Ammon's horn (tissue), 1 donor: Measurements from ENCODE around the gene LYPD6B.

Experiments used
- DNase-seq: peaks from one replicate; pipeline ENCODE4 v3.0.0-alpha.2; 2016; ENCODE audit warnings: low spot score

Gene LYPD6B

DNA sequence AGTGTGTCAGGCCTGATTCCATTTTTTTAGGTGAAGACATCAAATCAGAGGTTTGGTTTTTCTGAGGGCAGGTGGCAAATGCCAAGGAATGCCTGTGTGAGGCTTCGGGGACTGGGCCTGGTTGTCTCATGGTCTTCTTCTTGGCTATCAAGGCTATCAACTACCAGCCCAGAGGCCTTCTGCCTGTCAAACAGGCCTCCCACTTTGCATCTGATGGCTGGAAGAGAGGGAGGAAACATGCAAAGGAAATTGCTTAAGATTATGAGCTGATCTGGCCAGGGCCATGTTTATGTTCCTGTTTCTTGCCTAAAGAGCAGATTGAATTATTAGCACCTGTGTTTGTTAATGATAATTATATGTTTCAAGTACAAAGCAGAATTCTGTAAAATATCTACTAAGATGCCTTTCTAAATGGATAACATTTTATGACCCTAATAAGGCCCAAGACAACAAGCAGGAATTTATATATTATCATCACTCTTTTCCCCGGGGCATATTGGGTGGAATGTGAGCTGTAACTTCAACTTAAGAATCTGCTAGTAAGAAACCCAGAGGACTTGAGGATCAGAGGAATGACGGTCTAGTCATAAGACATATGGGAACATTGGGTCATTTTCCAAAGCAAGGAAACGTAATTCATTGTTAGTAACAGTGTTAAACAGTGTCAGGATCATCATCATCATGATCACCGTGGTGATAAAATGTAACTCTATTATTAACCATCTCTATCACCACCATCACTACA, 123.2 kb downstream of the LYPD6B start:
- peak; percentile 35 for DNase-seq

GRCh38 chr2:149164296-149164695, 125.8 kb downstream of the LYPD6B start:
- no peak for DNase-seq

DNA sequence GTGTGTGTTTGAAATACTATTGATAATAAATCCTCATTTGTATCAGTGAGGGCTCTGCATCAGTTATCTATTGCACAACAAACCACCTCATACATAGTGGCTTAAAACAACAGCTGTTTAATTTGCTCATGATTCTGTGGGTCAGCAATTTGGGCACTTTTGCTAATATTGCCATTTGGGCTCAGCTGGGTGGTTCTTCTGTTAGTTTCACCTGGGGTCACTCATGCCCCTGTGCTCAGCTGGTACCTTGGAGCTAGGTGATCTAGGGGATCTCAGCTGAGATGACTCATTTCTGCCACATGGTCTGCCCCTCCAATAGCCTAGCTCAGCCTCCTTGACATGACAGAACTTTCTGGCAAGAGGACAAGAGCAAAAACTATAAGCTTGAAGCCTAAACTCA, 126.3 kb downstream of the LYPD6B start:
- DNase-seq: no peak

DNA sequence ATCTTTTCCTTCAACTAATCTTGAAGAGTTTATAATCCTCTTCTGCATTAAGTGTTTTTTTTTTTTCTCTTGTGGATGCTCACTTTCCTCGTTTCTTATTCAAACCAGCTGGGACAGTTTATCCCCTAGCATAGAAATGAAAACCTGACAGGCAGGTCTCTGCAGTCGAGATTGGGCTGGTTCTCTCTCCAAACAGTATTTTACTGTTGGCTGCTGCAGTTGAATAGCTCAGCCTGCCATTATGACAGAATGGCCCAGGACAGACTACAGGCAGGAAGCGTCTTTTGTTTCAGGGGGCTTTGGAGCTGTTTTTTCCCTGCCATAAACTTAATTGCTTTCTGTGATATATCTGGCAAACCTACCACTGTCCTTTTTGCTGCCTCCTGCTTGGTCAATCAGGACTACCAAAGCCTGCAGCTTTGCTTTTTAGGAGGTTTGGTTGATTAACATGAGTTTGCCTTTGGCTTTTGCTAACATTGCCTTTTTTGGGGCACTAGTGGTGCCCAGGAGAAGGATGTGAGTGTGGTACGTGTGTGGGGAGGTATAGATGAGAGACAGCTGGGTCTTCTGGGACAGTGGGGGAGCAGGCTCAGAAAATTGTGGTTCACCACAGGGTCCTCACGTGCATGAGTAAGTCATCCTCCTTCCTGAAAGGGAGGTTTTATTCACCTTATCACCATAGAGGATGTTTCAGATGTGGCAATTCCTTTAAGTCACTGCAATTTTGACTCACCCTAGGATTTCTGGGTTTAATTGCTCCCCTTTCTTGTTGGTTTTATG, 128.7 kb downstream of the LYPD6B start:
- no peak for DNase-seq

DNA sequence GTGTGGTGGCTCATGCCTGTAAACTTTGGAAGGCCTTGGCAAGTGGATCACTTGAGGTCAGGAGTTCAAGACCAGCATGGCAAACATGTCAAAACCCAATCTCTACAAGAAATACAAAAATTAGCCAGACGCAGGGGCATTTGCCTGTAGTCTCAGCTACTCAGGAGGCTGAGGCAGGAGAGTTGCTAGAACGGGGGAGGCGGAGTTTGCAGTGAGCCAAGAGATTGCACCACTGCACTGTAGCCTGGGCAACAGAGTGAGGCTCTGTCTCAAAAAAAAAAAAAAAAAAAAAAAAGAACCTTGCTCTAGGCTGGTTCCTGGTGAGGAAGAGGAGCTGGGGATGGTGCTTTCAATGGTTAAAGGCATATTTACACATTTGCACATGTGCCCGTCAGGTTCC, 129.4 kb downstream of the LYPD6B start:
- peak; percentile 40 for DNase-seq

GRCh38 chr2:149169656-149170055, 131.2 kb downstream of the LYPD6B start:
- no peak for DNase-seq

- DNase-seq: peak; percentile 56
These were observed 131.7 kb downstream of the LYPD6B start for GRCh38 chr2:149170156-149170555.

GRCh38 chr2:149170911-149171310, 132.4 kb downstream of the LYPD6B start:
- DNase-seq: no peak

GRCh38 chr2:149173220-149173619, 134.7 kb downstream of the LYPD6B start:
- no peak for DNase-seq

GRCh38 chr2:149175956-149176355, 137.5 kb downstream of the LYPD6B start:
- DNase-seq: no peak

- DNase-seq: no peak
These were observed 140.1 kb downstream of the LYPD6B start for GRCh38 chr2:149178612-149179011.

GRCh38 chr2:149180226-149180875, 141.9 kb downstream of the LYPD6B start:
- no peak for DNase-seq

- no peak for DNase-seq
These were observed 144.7 kb downstream of the LYPD6B start for GRCh38 chr2:149183187-149183586.

- DNase-seq: no peak
These were observed 146.5 kb downstream of the LYPD6B start for GRCh38 chr2:149184991-149185390.

DNA sequence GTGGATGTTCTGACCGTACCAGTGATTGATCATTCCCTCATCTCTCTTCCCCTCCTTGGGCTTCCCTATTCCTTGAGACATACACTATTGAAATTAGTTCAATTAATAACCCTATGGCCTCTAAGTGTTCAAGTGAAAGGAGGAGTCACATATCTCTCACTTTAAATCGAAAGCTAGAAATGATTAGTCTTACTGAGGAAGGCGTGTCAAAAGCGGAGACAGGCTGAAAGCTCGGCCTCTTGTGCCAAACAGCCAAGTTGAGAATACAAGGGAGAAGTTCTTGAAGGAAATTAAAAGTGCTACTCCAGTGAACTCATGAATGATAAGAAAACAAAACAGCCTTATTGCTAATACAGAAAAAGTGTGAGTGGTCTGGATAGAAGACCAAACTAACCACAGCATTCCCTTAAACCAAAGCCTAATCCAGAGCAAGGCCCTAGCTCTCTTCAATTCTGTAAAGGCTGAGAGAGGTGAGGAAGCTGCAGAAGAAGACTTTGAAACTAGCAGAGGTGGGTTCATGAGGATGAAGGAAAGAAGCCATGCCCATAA, 147.5 kb downstream of the LYPD6B start:
- DNase-seq: no peak

DNA sequence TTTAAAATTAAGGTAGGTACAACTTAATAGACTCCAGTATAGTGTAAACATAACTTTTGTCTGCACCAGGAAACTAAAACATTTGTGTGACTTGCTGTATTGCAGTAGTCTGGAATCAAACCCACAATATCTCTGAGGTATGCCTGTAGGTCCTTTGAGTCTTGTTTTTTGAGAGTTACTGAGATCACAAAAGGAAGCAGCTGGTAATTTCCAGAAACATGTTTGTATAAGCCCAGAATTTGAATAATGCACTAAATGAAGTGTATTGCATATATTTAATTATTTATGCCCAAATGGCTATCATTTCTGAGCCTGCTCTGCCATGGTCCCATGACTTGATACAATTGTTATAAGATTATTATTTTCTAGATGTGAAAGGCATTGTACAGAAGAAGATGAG, 148.6 kb downstream of the LYPD6B start:
- DNase-seq: no peak

- no peak for DNase-seq
These were observed 149.8 kb downstream of the LYPD6B start for GRCh38 chr2:149188291-149188690.

- no peak for DNase-seq
These were observed 151.3 kb downstream of the LYPD6B start for GRCh38 chr2:149189769-149190168.

GRCh38 chr2:149191915-149192314, 153.4 kb downstream of the LYPD6B start:
- DNase-seq: no peak

DNA sequence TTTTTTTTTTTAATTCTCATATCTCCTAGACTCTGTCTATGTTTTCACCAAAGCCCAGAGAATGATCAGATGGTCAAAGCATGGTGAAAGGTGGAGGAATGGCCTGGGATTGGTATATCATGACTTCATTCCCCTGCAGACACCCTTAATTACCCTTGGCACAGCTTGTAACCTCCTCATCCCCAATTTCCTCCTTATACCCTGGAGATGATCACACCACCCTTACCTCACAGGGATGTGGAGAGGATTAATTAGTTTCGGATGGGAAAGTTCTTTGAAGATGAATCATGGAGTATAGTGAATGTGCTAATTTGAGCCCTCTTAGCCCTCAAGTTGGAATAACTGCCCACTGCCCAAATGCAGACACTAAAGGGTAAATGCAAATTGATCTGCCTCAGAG, 153.9 kb downstream of the LYPD6B start:
- DNase-seq: no peak

GRCh38 chr2:149200109-149200520, 161.6 kb downstream of the LYPD6B start:
- peak; percentile 8 for DNase-seq

- no peak for DNase-seq
These were observed 166.2 kb downstream of the LYPD6B start for GRCh38 chr2:149204686-149205085.

GRCh38 chr2:149205143-149205542, 166.6 kb downstream of the LYPD6B start:
- DNase-seq: no peak
